ENCODE data around the gene NT5C1B. TPM values are rescaled to one million over a fixed set of nuclear protein-coding genes. Genes with fewer than 3 reads are reported as not detected.

NT5C1B gene
- total RNA-seq, 1 experiment from 2014 or later = not detected

DNA sequence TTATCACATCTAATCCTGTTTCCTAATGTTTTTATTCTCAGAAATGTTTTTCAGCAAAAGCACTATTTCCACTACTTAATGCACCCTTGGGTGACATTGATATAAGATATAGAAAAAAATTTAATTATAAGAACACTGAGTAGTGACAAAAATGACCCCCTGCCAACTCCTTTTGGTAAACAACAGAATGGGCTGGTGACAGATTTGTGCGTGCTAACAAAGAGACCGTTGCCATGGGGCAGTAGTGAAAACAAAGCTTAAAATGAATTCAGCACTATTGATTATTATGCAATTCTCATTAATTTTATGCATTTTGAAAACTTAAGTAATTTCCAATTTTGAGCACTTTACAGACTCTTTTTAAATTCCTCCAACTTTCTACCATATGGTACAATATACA is 62.0 kb downstream of the NT5C1B start:
- Histone ChIP-seq H3K4me1 (replicated peaks; ENCODE audit: insufficient read depth) (0 out of 2 replicates have a peak, but pooled peaks cover 6% of the 10 kb centered on the region), H3K9me2 (ENCODE audit: insufficient read depth) (no peaks in the 10 kb centered on the region), H3K9me3 (ENCODE audit: insufficient read depth, low read depth) (no peaks in the 10 kb centered on the region), H3K27me3 (ENCODE audit: insufficient read depth, low read depth) (no peaks in the 10 kb centered on the region), H4K20me1 (ENCODE audit: insufficient read depth) (no peaks in the 10 kb centered on the region), H3K36me3 (ENCODE audit: low read depth) (no peaks in the 10 kb centered on the region), H3K4me3 (no peak overlapping the region), H3F3A (ENCODE audit: insufficient read depth, low read depth) (no peaks in the 10 kb centered on the region), H3K79me2 (ENCODE audit: low read depth) (no peaks in the 10 kb centered on the region), H2AFZ (no peak overlapping the region), H3K27ac (no peak overlapping the region), H3K4me2 (no peak overlapping the region)
- intact Hi-C loops (cut with micrococcal nuclease; ENCODE audit: unreplicated experiment) = loop anchor here (10.0 kb wide), 1 partner anchor 1567 kb away; no protein-coding TSS in a partner anchor
- ChIA-PET CTCF (no interaction called here), POLR2A (ENCODE audit: unreplicated experiment) (no interaction called here)
- no peak for TF ChIP-seq EZH2 (IDR thresholded peaks at IDR 0.05; ENCODE audit: low read depth)
- TF ChIP-seq, protein P1, sequence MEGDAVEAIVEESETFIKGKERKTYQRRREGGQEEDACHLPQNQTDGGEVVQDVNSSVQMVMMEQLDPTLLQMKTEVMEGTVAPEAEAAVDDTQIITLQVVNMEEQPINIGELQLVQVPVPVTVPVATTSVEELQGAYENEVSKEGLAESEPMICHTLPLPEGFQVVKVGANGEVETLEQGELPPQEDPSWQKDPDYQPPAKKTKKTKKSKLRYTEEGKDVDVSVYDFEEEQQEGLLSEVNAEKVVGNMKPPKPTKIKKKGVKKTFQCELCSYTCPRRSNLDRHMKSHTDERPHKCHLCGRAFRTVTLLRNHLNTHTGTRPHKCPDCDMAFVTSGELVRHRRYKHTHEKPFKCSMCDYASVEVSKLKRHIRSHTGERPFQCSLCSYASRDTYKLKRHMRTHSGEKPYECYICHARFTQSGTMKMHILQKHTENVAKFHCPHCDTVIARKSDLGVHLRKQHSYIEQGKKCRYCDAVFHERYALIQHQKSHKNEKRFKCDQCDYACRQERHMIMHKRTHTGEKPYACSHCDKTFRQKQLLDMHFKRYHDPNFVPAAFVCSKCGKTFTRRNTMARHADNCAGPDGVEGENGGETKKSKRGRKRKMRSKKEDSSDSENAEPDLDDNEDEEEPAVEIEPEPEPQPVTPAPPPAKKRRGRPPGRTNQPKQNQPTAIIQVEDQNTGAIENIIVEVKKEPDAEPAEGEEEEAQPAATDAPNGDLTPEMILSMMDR (conservative IDR thresholded peaks at IDR 0.05) = no peak
- no peak for DNase-seq
- no TSS peak for BruUV-seq (replicated peaks)

DNA sequence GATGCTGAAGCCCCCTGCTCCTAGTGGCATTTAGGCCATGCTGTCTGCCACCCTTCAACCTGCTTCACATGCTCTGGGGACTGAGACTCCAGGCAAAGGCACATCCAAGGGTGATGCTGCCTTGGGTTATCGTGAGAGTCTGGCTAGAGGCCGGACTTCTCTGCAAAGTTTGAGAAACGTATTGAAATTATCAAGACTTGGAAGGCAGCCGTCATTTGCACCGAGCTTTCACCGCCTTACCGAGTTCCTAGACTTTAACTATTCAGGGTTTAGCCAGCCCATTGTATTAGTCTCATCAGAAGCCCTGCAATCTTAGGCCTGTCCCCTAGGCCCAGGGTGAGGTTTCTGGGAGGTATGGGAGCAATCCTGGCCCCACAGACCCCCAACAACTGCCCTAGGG is 62.9 kb downstream of the NT5C1B start:
- no peaks in the 10 kb centered on the region for H3F3A ChIP-seq (ENCODE audit: insufficient read depth, low read depth)
- no peak for TF ChIP-seq EZH2 (IDR thresholded peaks at IDR 0.05; ENCODE audit: low read depth)
- TF ChIP-seq, protein P1 (conservative IDR thresholded peaks at IDR 0.05) = no peak
- H3K4me1 ChIP-seq (replicated peaks; ENCODE audit: insufficient read depth) = 0 out of 2 replicates have a peak, but pooled peaks cover 6% of the 10 kb centered on the region
- H3K27me3 ChIP-seq (ENCODE audit: insufficient read depth, low read depth) = no peaks in the 10 kb centered on the region
- BruUV-seq (replicated peaks) = no TSS peak
- no peak overlapping the region for H3K4me3 ChIP-seq
- DNase-seq = no peak
- H3K9me3 ChIP-seq (ENCODE audit: insufficient read depth, low read depth) = no peaks in the 10 kb centered on the region
- CTCF ChIA-PET = no interaction called here
- H4K20me1 ChIP-seq (ENCODE audit: insufficient read depth) = no peaks in the 10 kb centered on the region
- no peak overlapping the region for H3K27ac ChIP-seq
- no peaks in the 10 kb centered on the region for H3K9me2 ChIP-seq (ENCODE audit: insufficient read depth)
- no peaks in the 10 kb centered on the region for H3K79me2 ChIP-seq (ENCODE audit: low read depth)
- no peaks in the 10 kb centered on the region for H3K36me3 ChIP-seq (ENCODE audit: low read depth)
- no peak overlapping the region for H2AFZ ChIP-seq
- POLR2A ChIA-PET (ENCODE audit: unreplicated experiment) = no interaction called here
- H3K4me2 ChIP-seq = no peak overlapping the region
- intact Hi-C loops (cut with micrococcal nuclease; ENCODE audit: unreplicated experiment) = loop anchor here (10.0 kb wide), 1 partner anchor 1568 kb away; no protein-coding TSS in a partner anchor

DNA sequence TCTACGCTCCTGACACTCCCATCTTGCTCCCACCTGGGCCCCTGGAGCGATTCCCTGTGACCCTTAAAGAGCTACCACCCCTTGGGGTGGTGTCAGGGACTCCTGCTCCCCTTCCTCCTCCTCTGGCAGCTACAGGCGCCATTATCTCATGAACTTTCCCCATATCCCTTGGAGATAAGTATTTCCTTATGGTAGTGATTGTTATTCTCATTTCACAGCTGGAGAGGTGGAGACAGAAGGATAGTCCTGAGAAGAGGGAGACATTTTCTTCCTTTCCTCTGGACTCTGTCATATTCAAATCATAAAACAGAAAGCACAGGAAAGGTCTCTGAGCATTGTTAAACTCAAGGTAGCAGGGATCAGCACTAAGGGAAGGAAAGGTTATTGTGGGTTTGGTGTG is 63.5 kb downstream of the NT5C1B start:
- Histone ChIP-seq H3K79me2 (ENCODE audit: low read depth) (no peaks in the 10 kb centered on the region), H3K36me3 (ENCODE audit: low read depth) (no peaks in the 10 kb centered on the region), H3K9me3 (ENCODE audit: insufficient read depth, low read depth) (no peaks in the 10 kb centered on the region), H3F3A (ENCODE audit: insufficient read depth, low read depth) (no peaks in the 10 kb centered on the region), H3K27ac (no peak overlapping the region), H2AFZ (no peak overlapping the region; the same call in 1 of the 2 replicates), H3K4me1 (replicated peaks; ENCODE audit: insufficient read depth) (0 out of 2 replicates have a peak, but pooled peaks cover 6% of the 10 kb centered on the region), H3K4me2 (no peak overlapping the region), H3K9me2 (ENCODE audit: insufficient read depth) (no peaks in the 10 kb centered on the region), H3K27me3 (ENCODE audit: insufficient read depth, low read depth) (no peaks in the 10 kb centered on the region), H3K4me3 (no peak overlapping the region), H4K20me1 (ENCODE audit: insufficient read depth) (no peaks in the 10 kb centered on the region)
- ChIA-PET POLR2A (ENCODE audit: unreplicated experiment) (no interaction called here), CTCF (no interaction called here)
- no peak for DNase-seq
- no peak for TF ChIP-seq EZH2 (IDR thresholded peaks at IDR 0.05; ENCODE audit: low read depth)
- TF ChIP-seq, protein P1 (conservative IDR thresholded peaks at IDR 0.05) = no peak
- no TSS peak for BruUV-seq (replicated peaks)
- intact Hi-C loops (cut with micrococcal nuclease; ENCODE audit: unreplicated experiment) = loop anchor here (10.0 kb wide), 1 partner anchor 1569 kb away; no protein-coding TSS in a partner anchor

Data from PC-9 (cell line).